HUES64 (cell line): ENCODE results near the gene MEN1.

Experiments
- H3K27ac ChIP-seq: 2 replicates; pipeline ENCODE4 v1.7.0; 2013; ENCODE audit warnings: low read depth, low read length, inconsistent platforms
- H3K27me3 ChIP-seq: 2 replicates; pipeline ENCODE4 v1.6.1; 2013; ENCODE audit warnings: mild to moderate bottlenecking, low read length; ENCODE audit not compliant: insufficient read depth
- H3K36me3 ChIP-seq: 2 replicates; pipeline ENCODE4 v1.6.1; 2013; ENCODE audit warnings: mild to moderate bottlenecking, low read length; ENCODE audit not compliant: insufficient read depth
- H3K4me1 ChIP-seq: 2 replicates; pipeline ENCODE4 v1.6.1; 2013; ENCODE audit warnings: mild to moderate bottlenecking, low read length, moderate library complexity; ENCODE audit not compliant: insufficient read depth
- H3K4me3 ChIP-seq: 2 replicates; pipeline ENCODE4 v1.5.1; 2013; ENCODE audit warnings: mild to moderate bottlenecking, low read length, moderate library complexity
- H3K9ac ChIP-seq: 2 replicates; pipeline ENCODE4 v1.6.1; 2013; ENCODE audit warnings: mild to moderate bottlenecking, low read depth, low read length
- H3K9me3 ChIP-seq: 2 replicates; pipeline ENCODE4 v1.6.1; 2013; ENCODE audit warnings: low read depth, low read length; ENCODE audit not compliant: insufficient read depth
- WGBS: fragments of 150-250, 120-280 bp; methylation state at CpG from one replicate; pipeline ENCODE4 v1.1.7; 2013; ENCODE audit warnings: missing lambda C conversion rate; 5-methylcytosine and 5-hydroxymethylcytosine counted together

Gene MEN1

GRCh38 chr11:64836448-64837072 is 26.2 kb upstream of the MEN1 start:
- Histone ChIP-seq H3K27me3 (no peaks in the 10 kb centered on the region), H3K36me3 (peaks cover 28% of the 10 kb centered on the region), H3K4me1 (no peaks in the 10 kb centered on the region), H3K27ac (no peak overlapping the region), H3K9me3 (no peaks in the 10 kb centered on the region), H3K9ac (no peak overlapping the region), H3K4me3 (no peak overlapping the region)
- 91% methylated on average over 14 of the region's 16 CpGs for WGBS

- 92% methylated on average over 17 of the region's 17 CpGs for WGBS
- no peak overlapping the region for H3K27ac ChIP-seq
- no peaks in the 10 kb centered on the region for H3K4me1 ChIP-seq
- no peak overlapping the region for H3K9ac ChIP-seq
- no peaks in the 10 kb centered on the region for H3K27me3 ChIP-seq
- no peaks in the 10 kb centered on the region for H3K9me3 ChIP-seq
- no peak overlapping the region for H3K4me3 ChIP-seq
- peaks cover 28% of the 10 kb centered on the region for H3K36me3 ChIP-seq
Measured at GRCh38 chr11:64835616-64836447, 25.5 kb upstream of the MEN1 start.

GRCh38 chr11:64834723-64835615 is 24.6 kb upstream of the MEN1 start:
- Histone ChIP-seq H3K9me3 (no peaks in the 10 kb centered on the region), H3K27me3 (no peaks in the 10 kb centered on the region), H3K9ac (no peak overlapping the region), H3K27ac (no peak overlapping the region), H3K4me1 (no peaks in the 10 kb centered on the region), H3K4me3 (no peak overlapping the region), H3K36me3 (peaks cover 24% of the 10 kb centered on the region)
- WGBS, result 90% methylated on average over 29 of the region's 29 CpGs

- H3K9me3 ChIP-seq, result no peaks in the 10 kb centered on the region
- no peak overlapping the region for H3K27ac ChIP-seq
- WGBS, result 94% methylated on average over 25 of the region's 25 CpGs
- H3K9ac ChIP-seq, result no peak overlapping the region
- peaks cover 22% of the 10 kb centered on the region for H3K36me3 ChIP-seq
- H3K4me1 ChIP-seq, result no peaks in the 10 kb centered on the region
- no peaks in the 10 kb centered on the region for H3K27me3 ChIP-seq
- no peak overlapping the region for H3K4me3 ChIP-seq
Measured at GRCh38 chr11:64834031-64834722, 23.8 kb upstream of the MEN1 start.

- Histone ChIP-seq H3K27ac (no peak overlapping the region), H3K9me3 (no peaks in the 10 kb centered on the region), H3K4me3 (no peak overlapping the region), H3K9ac (no peak overlapping the region), H3K4me1 (no peaks in the 10 kb centered on the region), H3K36me3 (peaks cover 21% of the 10 kb centered on the region), H3K27me3 (no peaks in the 10 kb centered on the region)
- WGBS, result 96% methylated on average over 10 of the region's 10 CpGs
Measured at GRCh38 chr11:64833509-64833908, 23.2 kb upstream of the MEN1 start.

GRCh38 chr11:64833198-64833502 is 22.8 kb upstream of the MEN1 start:
- Histone ChIP-seq H3K4me3 (no peak overlapping the region), H3K4me1 (no peaks in the 10 kb centered on the region), H3K27me3 (no peaks in the 10 kb centered on the region), H3K9me3 (no peaks in the 10 kb centered on the region), H3K36me3 (peaks cover 19% of the 10 kb centered on the region), H3K9ac (no peak overlapping the region), H3K27ac (no peak overlapping the region)
- WGBS, result 96% methylated on average over 12 of the region's 12 CpGs

- WGBS, result 96% methylated on average over 21 of the region's 21 CpGs
- H3K4me3 ChIP-seq, result no peak overlapping the region
- H3K9me3 ChIP-seq, result no peaks in the 10 kb centered on the region
- no peak overlapping the region for H3K9ac ChIP-seq
- peaks cover 17% of the 10 kb centered on the region for H3K36me3 ChIP-seq
- H3K27me3 ChIP-seq, result no peaks in the 10 kb centered on the region
- H3K27ac ChIP-seq, result no peak overlapping the region
- H3K4me1 ChIP-seq, result no peaks in the 10 kb centered on the region
Measured at GRCh38 chr11:64832467-64833197, 22.3 kb upstream of the MEN1 start.

- WGBS, result 95% methylated on average over 24 of the region's 24 CpGs
- Histone ChIP-seq H3K36me3 (peaks cover 16% of the 10 kb centered on the region), H3K9ac (no peak overlapping the region)
Measured at GRCh38 chr11:64831411-64831891, 21.1 kb upstream of the MEN1 start.

GRCh38 chr11:64829536-64830251 is 19.3 kb upstream of the MEN1 start:
- Histone ChIP-seq H3K4me3 (no peak overlapping the region), H3K27me3 (no peaks in the 10 kb centered on the region), H3K4me1 (no peaks in the 10 kb centered on the region), H3K27ac (no peak overlapping the region), H3K9me3 (no peaks in the 10 kb centered on the region), H3K36me3 (peaks cover 16% of the 10 kb centered on the region), H3K9ac (no peak overlapping the region)
- WGBS, result 96% methylated on average over 43 of the region's 43 CpGs

More at GRCh38 chr11:64831411-64831891, 21.1 kb upstream of the MEN1 start:
- no peaks in the 10 kb centered on the region for H3K9me3 ChIP-seq
- H3K27me3 ChIP-seq, result no peaks in the 10 kb centered on the region
- no peak overlapping the region for H3K27ac ChIP-seq
- no peak overlapping the region for H3K4me3 ChIP-seq
- no peaks in the 10 kb centered on the region for H3K4me1 ChIP-seq

- Histone ChIP-seq H3K27ac (no peak overlapping the region), H3K36me3 (peaks cover 7% of the 10 kb centered on the region; the same call in 1 of the 2 replicates), H3K4me1 (no peaks in the 10 kb centered on the region), H3K27me3 (no peaks in the 10 kb centered on the region), H3K9me3 (no peaks in the 10 kb centered on the region), H3K4me3 (no peak overlapping the region), H3K9ac (no peak overlapping the region)
- 95% methylated on average over 22 of the region's 22 CpGs for WGBS
Measured at GRCh38 chr11:64827451-64827839, 17.1 kb upstream of the MEN1 start.
